ENCODE measurements around the gene PARP4.
"Not testable (repeated sequence)": the region's sequence is repeated elsewhere in the genome, so short reads cannot be mapped to it uniquely, and the experiment has no call there.

DNA sequence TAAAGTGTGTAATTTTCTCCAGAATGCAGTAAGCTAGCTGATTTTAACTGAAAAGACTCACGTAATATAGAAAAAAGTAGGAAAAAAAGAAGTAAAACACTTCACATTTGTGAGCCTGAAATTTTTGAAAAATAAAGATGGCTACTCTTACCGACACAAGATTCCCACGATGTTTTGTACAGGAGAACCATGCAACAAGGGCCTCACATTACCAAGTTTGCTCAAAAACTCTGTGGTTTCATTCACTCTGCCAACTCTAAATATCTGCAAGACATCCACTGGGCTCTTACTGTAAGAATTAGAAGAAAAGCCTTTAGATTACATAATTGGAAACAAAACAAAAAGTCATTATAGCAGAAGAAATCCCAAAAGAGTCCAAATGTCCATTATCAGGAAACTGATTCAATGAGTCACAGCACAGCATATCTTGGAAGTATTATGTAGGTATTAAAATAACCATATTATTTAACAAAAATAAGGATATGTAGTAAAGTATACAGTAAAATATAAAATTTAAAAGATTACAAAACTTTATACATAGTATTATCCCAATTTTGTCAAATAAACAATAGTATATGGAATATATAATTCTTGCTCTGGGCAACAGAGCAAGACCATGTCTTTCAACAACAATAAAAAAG lies 26.4 kb downstream of the PARP4 start:
- TF ChIP-seq, protein P1, sequence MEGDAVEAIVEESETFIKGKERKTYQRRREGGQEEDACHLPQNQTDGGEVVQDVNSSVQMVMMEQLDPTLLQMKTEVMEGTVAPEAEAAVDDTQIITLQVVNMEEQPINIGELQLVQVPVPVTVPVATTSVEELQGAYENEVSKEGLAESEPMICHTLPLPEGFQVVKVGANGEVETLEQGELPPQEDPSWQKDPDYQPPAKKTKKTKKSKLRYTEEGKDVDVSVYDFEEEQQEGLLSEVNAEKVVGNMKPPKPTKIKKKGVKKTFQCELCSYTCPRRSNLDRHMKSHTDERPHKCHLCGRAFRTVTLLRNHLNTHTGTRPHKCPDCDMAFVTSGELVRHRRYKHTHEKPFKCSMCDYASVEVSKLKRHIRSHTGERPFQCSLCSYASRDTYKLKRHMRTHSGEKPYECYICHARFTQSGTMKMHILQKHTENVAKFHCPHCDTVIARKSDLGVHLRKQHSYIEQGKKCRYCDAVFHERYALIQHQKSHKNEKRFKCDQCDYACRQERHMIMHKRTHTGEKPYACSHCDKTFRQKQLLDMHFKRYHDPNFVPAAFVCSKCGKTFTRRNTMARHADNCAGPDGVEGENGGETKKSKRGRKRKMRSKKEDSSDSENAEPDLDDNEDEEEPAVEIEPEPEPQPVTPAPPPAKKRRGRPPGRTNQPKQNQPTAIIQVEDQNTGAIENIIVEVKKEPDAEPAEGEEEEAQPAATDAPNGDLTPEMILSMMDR (IDR thresholded peaks at IDR 0.05): not testable (repeated sequence)
- not testable (repeated sequence) for TF ChIP-seq POLR2A (IDR thresholded peaks at IDR 0.05)

Data from right lobe of liver (tissue), 4 donors.